Epithelial cell of proximal tubule (primary cell): ENCODE data around the gene NPBWR2. TPM values are rescaled to one million over a fixed set of nuclear protein-coding genes. Genes with fewer than 3 reads are reported as not detected.

ENCODE experiments used
- DNase-seq: peaks from one replicate; pipeline ENCODE4 v3.0.0-alpha.2; 2011; ENCODE audit warnings: low read depth
- H3K4me3 ChIP-seq: 2 replicates; pipeline ENCODE4 v1.5.1; 2011; ENCODE audit warnings: low read depth, mild to moderate bottlenecking, low read length
- CTCF ChIP-seq: conservative IDR thresholded peaks from 2 replicates; pipeline ENCODE4 v1.5.1; 2012; ENCODE audit warnings: low read depth, mild to moderate bottlenecking, low read length
- total RNA-seq: library from RNA; depleted of rRNA; stranded (reverse); fragments of >200 nt; gene quantifications from 2 replicates; pipeline ENCODE4 v1.2.3, GENCODE V29; 2015

Gene NPBWR2
- total RNA-seq, 1 donor from 2014 or later = not detected

- no peak for DNase-seq
- no peak for TF ChIP-seq CTCF
- no peak overlapping the region for H3K4me3 ChIP-seq
Measured at GRCh38 chr20:64086801-64087200, 20.6 kb downstream of the NPBWR2 start.

GRCh38 chr20:64084685-64085152 lies 22.6 kb downstream of the NPBWR2 start:
- H3K4me3 ChIP-seq = no peak overlapping the region
- TF ChIP-seq CTCF = no peak
- no peak for DNase-seq

- TF ChIP-seq CTCF = no peak
- peak within 1 kb of the TSS; percentile 45 for H3K4me3 ChIP-seq
- no peak for DNase-seq
Measured at GRCh38 chr20:64083804-64084684, 23.3 kb downstream of the NPBWR2 start, which contains the start of gene LKAAEAR1. Gene LKAAEAR1, minus strand, starts transcription at chr20:64084398. Its CDS starts 179 bp downstream, at chr20:64084219.

- no peak for DNase-seq
- peak overlapping the region; percentile 45 for H3K4me3 ChIP-seq
- peak; percentile 45 for TF ChIP-seq CTCF
Measured at GRCh38 chr20:64083378-64083803, 24.0 kb downstream of the NPBWR2 start.

- H3K4me3 ChIP-seq = no peak overlapping the region
- TF ChIP-seq CTCF = no peak
- no peak for DNase-seq
Measured at GRCh38 chr20:64082820-64083377, 24.5 kb downstream of the NPBWR2 start.

GRCh38 chr20:64082126-64082731 lies 25.1 kb downstream of the NPBWR2 start:
- no peak for DNase-seq
- no peak for TF ChIP-seq CTCF
- no peak overlapping the region for H3K4me3 ChIP-seq
